ENCODE measurements around the gene SEC14L1. TPM values are rescaled to one million over a fixed set of nuclear protein-coding genes. Genes with fewer than 3 reads are reported as not detected.

SEC14L1 gene
- total RNA-seq, 1 experiment from 2014 or later = 78.6 TPM

DNA sequence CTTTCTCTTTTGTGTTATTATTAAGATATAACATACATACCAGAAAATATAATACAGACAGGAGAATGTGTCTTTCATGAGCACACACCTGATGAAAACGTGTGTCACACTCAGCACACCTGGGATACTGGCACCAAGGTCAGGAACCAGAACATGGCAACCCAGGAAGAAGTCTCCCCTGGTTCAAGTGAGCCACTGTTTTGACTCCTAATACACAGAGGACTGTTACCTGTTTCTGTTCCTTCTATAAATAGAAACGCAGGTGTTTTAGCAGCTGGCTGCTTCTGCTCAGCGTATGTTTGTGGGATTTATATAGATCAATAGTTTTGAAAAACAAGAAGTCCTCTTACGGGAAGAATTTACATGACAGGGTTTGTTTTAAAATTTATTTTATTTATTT, 3.5 kb downstream of the SEC14L1 start:
- BruUV-seq (replicated peaks) = no TSS peak
- Histone ChIP-seq H3K9me3 (ENCODE audit: low read depth, low read length, poor library complexity, severe bottlenecking) (peaks cover under 1% of the 10 kb centered on the region), H3K4me3 (ENCODE audit: low read depth, low read length, poor library complexity, severe bottlenecking) (no peak overlapping the region), H3K36me3 (ENCODE audit: insufficient read depth, low read length, poor library complexity, severe bottlenecking) (peaks cover 26% of the 10 kb centered on the region), H3K4me1 (ENCODE audit: insufficient read depth, low read length, poor library complexity, severe bottlenecking) (peaks cover 20% of the 10 kb centered on the region), H3K27ac (ENCODE audit: low read depth, low read length, poor library complexity, severe bottlenecking) (no peak overlapping the region), H3K27me3 (replicated peaks; ENCODE audit: insufficient read depth, low read depth, low read length, poor library complexity) (no peaks in the 10 kb centered on the region)
- DNase-seq (ENCODE audit: low spot score) = no peak
- no peak for TF ChIP-seq EZH2 (IDR thresholded peaks at IDR 0.05; ENCODE audit: borderline replicate concordance, low read depth, low read length, poor library complexity, severe bottlenecking)
- TF ChIP-seq, protein P1, sequence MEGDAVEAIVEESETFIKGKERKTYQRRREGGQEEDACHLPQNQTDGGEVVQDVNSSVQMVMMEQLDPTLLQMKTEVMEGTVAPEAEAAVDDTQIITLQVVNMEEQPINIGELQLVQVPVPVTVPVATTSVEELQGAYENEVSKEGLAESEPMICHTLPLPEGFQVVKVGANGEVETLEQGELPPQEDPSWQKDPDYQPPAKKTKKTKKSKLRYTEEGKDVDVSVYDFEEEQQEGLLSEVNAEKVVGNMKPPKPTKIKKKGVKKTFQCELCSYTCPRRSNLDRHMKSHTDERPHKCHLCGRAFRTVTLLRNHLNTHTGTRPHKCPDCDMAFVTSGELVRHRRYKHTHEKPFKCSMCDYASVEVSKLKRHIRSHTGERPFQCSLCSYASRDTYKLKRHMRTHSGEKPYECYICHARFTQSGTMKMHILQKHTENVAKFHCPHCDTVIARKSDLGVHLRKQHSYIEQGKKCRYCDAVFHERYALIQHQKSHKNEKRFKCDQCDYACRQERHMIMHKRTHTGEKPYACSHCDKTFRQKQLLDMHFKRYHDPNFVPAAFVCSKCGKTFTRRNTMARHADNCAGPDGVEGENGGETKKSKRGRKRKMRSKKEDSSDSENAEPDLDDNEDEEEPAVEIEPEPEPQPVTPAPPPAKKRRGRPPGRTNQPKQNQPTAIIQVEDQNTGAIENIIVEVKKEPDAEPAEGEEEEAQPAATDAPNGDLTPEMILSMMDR (conservative IDR thresholded peaks at IDR 0.05; ENCODE audit: low read depth, low read length) = no peak
- ChIA-PET POLR2A (ENCODE audit: low non-redundant PET) (no interaction called here), CTCF (no interaction called here)
- intact Hi-C loops (cut with micrococcal nuclease; ENCODE audit: unreplicated experiment) = no loop called here

DNA sequence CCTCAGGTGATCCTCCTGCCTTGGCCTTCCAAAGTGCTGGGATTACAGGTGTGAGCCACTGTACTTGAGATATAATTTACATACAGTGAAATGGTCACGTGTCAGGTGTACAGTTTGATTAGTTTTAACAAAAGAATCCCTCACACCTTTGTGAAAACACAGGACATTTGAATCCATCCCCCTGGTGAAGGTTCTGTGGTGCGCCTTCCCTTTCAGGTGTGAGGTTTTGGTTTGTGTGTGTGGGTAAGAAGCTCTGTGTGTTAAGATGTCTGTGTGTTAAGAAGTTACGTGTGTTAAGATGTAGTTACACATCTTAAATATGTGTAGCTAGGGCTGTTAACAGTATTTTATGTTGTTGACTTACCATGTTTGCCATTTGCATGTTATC, 4.4 kb downstream of the SEC14L1 start:
- no peaks in the 10 kb centered on the region for H3K27me3 ChIP-seq (replicated peaks; ENCODE audit: insufficient read depth, low read depth, low read length, poor library complexity)
- DNase-seq (ENCODE audit: low spot score) = no peak
- peaks cover 26% of the 10 kb centered on the region for H3K36me3 ChIP-seq (ENCODE audit: insufficient read depth, low read length, poor library complexity, severe bottlenecking)
- intact Hi-C loops (cut with micrococcal nuclease; ENCODE audit: unreplicated experiment) = no loop called here
- no peak overlapping the region for H3K4me3 ChIP-seq (ENCODE audit: low read depth, low read length, poor library complexity, severe bottlenecking)
- TF ChIP-seq EZH2 (IDR thresholded peaks at IDR 0.05; ENCODE audit: borderline replicate concordance, low read depth, low read length, poor library complexity, severe bottlenecking) = no peak
- TF ChIP-seq, protein P1 (conservative IDR thresholded peaks at IDR 0.05; ENCODE audit: low read depth, low read length) = no peak
- no peaks in the 10 kb centered on the region for H3K9me3 ChIP-seq (ENCODE audit: low read depth, low read length, poor library complexity, severe bottlenecking)
- ChIA-PET POLR2A (ENCODE audit: low non-redundant PET) (no interaction called here), CTCF (no interaction called here)
- no peak overlapping the region for H3K27ac ChIP-seq (ENCODE audit: low read depth, low read length, poor library complexity, severe bottlenecking)
- no TSS peak for BruUV-seq (replicated peaks)
- peaks cover 15% of the 10 kb centered on the region for H3K4me1 ChIP-seq (ENCODE audit: insufficient read depth, low read length, poor library complexity, severe bottlenecking)

DNA sequence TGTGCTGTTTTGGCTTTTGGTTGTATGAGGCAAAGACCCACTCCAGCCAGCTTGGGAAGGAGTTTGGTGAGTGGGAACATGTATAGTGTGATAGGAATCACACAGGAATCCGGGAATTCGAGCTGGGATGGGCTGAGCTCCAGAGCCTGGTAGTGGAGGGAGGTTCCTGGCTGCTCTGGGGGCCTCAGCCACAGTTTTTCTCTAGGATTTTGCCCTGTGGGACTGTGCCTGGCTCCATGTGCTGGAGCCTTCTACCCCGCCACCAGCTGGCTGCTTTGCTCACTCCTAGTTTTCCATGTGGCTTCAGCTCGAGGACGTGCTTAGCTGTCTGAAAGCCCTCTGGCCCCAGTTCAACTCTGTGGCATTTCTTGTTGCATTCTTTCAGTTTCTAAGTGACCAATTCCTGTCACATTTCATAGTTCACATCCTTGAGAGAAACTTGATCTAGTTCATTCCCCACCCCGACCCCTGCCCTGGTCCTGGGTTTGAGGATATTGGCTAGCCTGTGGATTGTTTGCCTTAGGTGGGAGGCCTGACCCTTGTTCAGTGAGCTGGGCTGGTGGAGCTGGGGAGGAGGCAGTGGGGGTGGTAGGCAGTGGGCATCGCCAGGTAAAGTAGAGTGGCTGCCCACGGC, 5.0 kb downstream of the SEC14L1 start:
- ChIA-PET CTCF (no interaction called here), POLR2A (ENCODE audit: low non-redundant PET) (no interaction called here)
- TF ChIP-seq, protein P1 (conservative IDR thresholded peaks at IDR 0.05; ENCODE audit: low read depth, low read length) = no peak
- TF ChIP-seq EZH2 (IDR thresholded peaks at IDR 0.05; ENCODE audit: borderline replicate concordance, low read depth, low read length, poor library complexity, severe bottlenecking) = no peak
- Histone ChIP-seq H3K36me3 (ENCODE audit: insufficient read depth, low read length, poor library complexity, severe bottlenecking) (peaks cover 26% of the 10 kb centered on the region), H3K27me3 (replicated peaks; ENCODE audit: insufficient read depth, low read depth, low read length, poor library complexity) (no peaks in the 10 kb centered on the region), H3K4me1 (ENCODE audit: insufficient read depth, low read length, poor library complexity, severe bottlenecking) (peaks cover 13% of the 10 kb centered on the region), H3K27ac (ENCODE audit: low read depth, low read length, poor library complexity, severe bottlenecking) (no peak overlapping the region), H3K9me3 (ENCODE audit: low read depth, low read length, poor library complexity, severe bottlenecking) (no peaks in the 10 kb centered on the region), H3K4me3 (ENCODE audit: low read depth, low read length, poor library complexity, severe bottlenecking) (no peak overlapping the region)
- BruUV-seq (replicated peaks) = no TSS peak
- no peak for DNase-seq (ENCODE audit: low spot score)
- intact Hi-C loops (cut with micrococcal nuclease; ENCODE audit: unreplicated experiment) = no loop called here

All from A673 (cell line).